NK-92 (cell line): ENCODE measurements around the gene VSIR.

ENCODE experiments used
- DNase-seq: peaks from one replicate; lab custom pipeline; 2025; ENCODE audit not compliant: unreplicated experiment; lab: John Stamatoyannopoulos, UW

Gene VSIR

DNA sequence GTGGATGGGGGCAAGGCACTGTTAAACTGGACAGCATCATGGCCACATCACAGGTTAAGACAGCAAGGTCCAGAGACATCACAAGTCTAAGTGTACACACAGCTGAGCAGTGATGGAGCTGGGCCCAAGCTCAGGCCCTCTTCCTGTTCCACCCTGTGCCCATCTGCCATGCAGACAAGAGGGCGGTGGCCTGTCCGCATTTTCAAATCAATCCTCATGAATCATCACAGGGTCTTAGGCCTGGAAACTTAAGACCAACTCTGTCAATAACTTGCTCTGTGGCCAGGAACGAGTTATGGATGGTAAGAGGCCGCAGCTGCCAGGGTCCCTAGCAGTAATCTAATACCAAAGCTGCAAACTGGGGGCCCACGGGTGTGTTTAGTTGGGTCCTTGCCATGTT is 56.9 kb downstream of the VSIR start:
- DNase-seq: no peak

DNA sequence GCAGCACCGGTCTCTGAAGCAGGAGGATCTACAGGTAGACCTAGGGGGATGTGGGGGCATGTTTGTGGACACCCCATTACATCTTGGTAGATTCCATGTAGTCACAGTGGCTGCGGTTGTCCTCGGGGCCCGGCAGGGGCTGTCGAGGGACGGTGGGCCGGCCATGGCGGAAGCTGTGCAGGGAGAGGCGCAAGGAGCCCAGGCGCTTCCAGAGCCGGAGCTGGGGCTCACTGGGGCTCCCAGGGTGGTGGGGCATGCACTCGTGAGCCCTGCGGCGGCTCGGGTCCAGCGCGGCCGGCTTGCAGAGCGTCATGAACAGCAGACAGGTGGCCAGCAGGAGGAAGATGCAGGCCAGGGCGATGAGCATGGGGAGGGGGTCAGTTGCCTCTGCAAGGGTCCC is 57.5 kb downstream of the VSIR start:
- no peak for DNase-seq

DNA sequence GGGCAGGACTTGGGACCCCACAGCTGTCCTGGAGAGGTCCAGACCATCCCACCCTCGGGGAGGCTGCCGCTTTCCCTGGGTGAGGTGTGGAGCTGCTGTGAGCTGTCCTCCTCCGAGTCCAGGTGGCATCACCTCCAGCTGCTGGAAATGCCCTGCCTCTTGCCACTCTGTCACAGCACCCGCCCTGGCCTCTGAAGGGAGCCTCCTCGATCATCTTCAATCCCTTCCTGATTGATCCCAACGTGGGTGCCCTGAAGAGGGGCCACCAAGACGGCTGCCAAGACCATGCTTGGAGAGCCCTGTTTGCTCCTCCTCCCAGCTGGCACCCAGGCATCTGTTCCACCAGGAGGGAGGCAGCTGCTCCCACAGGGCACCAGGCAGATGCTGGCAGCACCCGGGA is 58.3 kb downstream of the VSIR start:
- DNase-seq: no peak

DNA sequence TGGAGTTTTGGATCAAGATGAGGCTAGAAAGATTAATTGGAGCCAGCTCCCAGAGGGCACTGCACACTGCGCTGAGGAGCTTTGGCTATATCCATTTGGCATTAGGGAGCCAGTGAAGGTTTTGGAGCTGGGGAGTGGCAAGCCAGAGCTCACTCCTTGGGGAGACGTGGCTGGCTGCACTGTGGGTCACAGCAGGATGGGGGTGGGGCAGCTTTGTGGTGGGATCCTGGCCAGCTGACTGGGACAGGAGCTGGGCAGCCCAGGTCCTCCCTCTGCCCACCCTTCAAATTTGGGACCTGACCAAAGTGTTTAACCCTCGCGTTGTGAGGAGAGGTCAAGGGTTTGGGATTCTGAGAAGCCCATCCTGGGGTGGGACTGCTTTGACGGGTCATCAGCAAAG is 58.7 kb downstream of the VSIR start:
- DNase-seq: no peak

DNA sequence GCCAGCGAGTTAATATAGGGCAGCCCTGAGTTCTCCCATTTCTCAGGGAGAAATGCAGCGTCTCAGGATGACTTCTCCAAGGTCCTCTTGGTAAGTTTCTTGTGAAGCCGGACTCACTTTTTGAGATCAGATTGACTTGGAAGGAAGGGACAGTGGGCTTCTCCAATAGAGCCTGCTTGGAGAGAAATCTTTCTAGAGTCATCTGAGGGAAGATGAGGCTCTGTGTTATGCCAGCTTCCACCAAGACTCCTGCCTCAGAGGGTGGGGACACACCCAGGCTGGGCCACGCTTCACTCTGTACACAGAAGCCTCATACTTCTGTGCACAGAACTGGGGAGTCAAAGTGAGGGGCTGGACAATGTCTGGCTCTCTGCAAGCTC is 59.3 kb downstream of the VSIR start:
- DNase-seq: no peak

DNA sequence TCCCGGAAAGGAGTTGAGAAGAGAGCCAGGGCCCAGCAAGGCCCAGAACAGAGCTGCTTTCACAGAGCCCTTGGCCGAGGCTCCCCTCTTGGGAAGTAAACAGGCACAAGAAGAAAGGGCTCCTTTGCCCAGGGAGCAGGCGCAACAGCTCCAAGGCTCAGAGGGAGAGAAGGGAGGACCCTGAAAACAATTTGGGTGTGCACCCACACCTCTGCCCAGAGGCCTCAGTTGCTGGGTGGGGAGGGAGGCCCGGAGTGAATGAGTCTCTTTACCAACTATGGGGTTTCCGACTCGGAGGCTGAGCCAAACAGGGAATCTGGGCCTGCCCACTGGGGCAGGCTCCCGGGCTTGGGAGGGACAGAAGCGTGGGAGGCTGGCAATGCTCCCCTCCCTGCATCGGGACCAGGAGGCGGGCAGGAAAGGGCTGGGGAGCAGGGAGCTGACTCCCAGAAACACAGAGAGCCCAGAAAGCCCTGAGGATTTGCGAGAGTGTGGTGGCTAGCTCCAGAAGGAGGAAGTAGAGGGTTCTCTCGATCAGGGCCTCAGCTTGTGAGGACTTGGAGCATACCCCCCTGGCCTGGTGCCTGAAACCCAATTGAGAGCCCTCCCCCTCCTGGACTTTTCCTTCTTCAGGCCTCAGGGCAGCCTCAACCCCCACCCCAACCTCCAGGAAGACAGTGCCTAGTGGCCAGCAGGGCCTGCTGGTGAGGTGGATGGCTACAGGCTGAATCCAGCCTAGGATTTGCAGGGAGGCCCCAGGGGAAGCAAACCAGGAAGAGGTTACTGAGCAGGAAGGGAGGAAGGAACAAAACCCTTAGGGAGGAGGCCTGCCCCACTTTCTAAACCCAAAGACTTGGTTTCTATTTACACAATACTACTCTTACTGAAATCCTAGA is 59.9 kb downstream of the VSIR start:
- DNase-seq: no peak

DNA sequence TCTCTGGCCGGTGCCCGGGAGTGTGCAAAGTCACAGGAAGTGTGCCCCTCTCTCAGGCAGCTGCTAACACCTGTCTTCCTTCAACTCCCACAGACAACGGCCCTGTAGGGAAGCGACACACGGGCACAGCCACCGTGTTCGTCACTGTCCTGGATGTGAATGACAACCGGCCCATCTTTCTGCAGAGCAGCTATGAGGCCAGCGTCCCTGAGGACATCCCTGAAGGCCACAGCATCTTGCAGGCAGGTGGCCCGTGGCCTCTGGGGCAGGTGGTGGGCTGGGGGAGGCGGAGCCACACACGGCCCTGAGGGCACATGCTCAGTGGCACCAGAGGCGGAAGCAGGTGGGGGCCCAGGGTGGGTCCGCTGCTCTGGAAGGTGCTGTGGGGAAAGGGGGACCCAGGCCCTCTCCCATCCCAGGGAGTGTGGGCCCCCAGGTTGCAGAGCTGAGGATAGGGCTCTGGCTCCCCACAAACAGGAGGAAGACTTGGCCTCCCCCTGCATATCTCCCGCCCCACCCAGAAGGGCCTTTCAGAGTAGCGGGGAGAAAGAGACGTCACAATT is 60.7 kb downstream of the VSIR start:
- DNase-seq: no peak

DNA sequence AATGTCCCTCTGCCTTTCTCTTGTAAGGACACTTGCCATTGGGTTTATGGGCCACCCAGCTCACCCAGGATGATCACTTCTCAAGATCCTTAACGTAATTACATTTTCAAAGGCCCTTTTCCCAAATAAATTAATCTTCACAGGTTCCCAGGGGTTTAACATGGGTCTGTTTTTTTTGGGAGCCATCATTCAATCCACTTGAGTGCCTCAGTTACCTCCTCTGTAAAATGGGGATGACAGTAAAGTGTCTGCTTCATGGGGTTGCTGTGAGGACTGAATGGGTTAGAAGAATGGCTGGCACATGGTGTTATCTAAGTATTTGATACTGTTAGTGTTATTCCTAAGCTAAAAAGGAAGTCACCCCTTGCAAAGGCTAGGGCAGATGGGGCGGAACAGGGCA is 61.1 kb downstream of the VSIR start:
- DNase-seq: no peak

DNA sequence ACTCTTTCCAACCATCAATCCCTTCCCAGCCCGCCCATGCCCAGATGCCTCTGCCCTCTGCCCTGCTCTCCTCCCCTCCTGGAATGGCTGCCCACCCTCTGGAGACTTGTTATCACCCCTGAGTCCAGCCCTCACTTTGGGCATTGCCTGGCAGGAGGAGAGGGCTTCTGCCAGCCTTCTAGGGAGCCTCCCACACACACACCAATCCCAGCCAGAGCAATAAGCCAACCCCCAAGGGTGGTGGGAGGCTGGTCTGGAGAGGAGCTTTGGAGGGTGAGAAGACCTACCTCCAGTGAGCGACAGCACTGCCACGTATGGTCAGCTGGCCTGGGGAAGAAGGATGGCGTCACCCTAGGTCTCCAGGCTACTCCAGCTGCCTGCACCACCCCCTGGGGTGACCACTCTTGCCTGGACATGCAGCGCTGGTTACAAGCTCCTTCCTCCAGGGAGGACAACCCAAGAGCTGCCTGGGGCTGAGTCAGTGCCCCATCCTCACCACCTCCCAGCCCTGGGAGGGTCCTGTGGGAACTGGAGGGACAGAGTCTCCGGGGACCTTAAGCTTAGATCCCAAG is 62.2 kb downstream of the VSIR start:
- DNase-seq: no peak

DNA sequence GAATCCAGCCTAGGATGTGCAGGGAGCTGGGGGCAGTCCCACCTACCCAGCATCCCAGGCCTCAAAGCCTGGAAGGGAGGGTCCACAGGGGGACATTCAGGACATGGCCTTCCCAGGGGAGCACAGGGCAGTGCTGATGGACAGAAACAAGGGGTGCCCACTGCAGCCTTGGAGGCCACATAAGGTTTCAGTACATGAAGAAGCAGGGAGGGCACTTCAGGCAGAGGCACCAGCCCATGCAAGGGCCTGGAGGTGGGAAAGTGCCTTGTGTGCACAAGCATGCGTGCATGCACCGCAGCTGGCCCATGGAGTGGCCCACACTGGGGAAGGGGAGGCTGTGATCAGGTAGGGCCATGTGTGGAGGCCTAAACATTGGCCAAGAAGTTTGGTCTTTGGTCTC is 62.8 kb downstream of the VSIR start:
- no peak for DNase-seq

DNA sequence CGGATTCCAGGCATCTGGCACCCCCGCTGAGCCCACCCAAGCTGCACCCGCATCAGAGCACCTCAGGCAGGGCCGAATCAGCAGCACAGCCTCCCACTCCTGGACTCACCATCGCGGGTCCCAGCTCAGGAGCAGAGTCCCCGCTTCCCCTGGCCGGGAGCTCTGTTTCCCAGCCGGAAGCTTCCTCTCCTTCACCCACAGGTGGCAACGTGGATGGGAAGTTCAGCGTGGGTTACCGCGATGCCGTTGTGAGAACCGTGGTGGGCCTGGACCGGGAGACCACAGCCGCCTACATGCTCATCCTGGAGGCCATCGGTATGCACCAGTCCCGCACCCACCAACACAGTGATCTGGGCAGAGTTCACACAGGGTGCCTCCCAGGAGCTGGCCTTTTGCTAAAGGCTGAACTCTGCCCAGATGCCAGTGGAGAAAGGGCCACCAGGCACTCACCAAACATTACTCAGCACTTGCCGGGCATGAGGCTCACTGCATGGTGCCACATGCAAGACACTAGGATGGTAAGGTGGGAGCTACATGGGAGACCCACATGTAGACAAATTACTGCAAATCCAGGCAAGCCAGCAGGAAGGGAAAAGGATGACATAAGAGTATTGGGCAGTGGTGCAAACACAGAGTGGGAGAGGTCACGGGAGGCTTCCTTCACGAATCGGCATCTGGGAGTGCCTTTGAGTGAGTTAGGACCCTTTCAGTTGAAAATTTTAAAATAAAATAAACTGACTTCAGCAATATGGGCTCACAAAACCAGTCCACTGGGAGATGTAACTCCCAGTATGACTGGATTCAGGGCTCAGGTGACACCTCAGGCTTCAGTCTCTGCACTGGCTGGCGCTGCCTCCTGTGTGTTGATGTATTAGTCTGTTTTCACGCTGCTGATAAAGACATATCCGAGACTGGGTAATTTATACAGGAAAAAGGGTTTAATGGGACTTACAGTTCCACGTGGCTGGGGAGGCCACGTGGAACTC is 64.1 kb downstream of the VSIR start:
- DNase-seq: no peak

DNA sequence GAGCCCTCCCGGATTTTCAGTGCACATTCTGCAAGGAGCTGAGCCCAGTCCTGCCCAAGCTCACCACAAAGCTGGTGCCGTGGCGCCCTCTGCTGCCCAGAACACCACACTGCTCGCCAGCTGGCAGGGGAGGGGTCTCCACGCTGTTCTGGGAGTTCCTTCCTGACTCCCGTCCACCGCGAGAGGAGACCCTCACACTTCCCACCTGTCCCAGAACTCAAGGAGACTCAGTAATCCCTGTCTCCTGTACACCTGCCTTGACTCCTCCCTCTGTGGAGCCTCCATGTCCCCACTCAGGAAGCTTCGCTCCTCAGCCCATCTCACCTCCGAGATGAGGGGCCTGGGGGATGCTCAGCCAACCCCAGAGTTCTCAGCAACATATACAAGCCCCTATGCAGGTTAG is 65.0 kb downstream of the VSIR start:
- no peak for DNase-seq

DNA sequence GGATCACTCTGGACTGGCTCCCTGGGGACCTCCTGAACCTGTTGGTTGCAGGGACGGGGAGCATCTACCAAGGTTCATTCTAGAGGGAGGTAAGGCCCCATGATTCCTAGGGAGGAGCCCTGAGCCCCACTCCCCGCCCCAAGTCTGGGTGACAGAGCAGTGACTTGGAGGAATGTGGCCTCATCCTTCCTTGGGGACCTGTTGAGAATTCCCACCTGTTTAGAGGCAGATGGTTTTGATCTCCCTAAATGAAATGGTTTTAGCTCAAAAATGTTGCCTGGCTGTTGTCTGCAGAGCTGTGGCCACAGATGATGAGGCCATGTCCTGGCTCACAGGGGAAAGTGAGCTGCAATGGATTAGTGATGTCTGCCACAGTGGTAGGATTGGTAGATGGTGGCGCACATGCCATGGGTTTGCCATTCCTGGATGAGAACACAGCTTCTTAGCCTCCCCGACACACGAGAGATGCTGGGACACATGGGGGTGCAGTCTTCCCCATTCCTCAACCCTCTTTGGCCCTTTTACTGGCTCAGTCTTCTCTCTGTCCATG is 66.0 kb downstream of the VSIR start:
- DNase-seq: no peak

DNA sequence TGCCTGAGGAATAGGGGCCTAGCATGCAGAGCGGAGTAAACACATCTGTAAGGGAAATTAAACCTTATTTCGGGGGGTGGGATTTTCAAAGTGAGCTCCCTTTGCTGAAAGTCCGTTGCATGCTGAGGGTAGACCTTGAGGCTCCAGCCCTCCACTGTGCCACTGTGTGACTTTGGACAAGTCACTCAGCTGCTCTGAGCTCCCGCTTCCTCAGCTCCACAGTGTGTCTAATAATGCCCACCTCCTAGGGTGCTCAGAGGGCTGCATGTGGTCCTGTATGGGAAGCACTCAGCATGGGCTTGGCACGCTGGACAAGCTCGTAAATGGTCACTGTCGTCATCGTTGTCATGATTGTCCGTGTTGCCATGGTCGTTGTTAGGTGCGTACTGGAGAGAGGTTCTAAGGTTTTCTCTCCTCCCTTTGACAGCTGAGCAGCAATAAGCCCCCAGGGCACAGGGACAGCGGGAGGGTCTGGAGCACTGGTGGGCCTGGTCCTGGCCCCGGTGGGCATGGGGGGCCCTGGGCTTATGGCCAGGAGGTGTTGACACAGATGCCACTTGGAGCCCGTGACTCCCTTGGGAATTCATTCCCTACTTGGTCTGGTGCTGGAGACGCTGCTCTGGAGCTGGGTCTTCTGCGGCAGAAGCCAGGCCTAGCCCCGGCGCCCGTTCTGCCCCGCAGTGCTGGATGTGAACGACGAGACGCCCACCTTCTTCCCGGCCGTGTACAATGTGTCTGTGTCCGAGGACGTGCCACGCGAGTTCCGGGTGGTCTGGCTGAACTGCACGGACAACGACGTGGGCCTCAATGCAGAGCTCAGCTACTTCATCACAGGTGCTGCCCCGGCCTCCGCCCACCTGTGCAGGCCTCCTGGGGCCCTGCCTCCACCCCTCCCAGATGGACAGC is 66.9 kb downstream of the VSIR start:
- DNase-seq: no peak

DNA sequence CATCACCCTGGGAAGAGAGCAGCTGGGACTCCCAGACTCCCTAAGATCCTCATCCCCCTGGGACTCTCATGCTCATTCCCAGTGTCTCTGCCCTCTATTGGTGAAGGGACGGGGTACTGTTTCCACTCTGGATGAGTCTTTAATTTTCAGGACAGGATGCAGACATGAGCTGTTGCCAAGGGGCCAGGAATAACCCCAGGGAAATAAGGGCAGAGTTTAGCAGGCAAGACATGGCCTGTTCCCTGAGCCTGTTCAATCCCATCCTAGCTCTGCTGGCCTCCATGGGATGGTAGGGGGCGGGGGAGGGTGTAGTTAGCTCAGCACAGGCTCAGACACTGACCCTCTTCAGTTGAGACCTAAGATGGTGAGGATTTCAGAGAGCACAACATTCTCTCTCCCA is 67.7 kb downstream of the VSIR start:
- no peak for DNase-seq

DNA sequence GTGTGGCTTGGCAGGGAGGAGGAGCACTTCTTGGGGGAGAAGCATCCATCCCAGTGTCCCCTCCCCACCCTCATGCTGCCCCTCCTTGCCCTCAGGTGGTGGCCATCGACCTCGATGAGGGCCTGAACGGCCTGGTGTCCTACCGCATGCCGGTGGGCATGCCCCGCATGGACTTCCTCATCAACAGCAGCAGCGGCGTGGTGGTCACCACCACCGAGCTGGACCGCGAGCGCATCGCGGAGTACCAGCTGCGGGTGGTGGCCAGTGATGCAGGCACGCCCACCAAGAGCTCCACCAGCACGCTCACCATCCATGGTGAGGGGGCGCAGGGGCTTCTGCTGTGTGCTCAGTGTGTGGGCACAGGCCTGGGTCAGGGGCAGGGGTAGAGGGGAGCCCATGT is 68.5 kb downstream of the VSIR start:
- no peak for DNase-seq

DNA sequence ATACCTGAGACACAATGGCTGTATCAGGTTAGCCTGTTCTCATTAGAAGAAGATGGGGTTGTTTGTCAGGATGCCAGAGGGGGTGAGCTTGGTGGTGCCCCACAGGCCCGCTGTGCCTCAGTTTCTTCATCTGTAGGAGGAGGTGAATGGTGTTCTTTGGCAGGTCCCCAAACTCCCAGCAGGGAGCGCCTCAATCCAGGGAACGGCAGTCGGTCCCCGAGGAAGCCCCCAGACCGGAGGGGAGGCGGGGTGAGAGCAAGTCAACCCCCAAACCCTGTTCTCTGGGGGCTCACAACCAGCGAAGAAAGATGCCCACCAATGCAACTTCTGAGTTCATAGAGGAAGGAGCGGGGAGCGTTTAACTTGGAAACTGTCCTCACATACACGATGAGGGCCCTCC is 69.7 kb downstream of the VSIR start:
- DNase-seq: no peak

DNA sequence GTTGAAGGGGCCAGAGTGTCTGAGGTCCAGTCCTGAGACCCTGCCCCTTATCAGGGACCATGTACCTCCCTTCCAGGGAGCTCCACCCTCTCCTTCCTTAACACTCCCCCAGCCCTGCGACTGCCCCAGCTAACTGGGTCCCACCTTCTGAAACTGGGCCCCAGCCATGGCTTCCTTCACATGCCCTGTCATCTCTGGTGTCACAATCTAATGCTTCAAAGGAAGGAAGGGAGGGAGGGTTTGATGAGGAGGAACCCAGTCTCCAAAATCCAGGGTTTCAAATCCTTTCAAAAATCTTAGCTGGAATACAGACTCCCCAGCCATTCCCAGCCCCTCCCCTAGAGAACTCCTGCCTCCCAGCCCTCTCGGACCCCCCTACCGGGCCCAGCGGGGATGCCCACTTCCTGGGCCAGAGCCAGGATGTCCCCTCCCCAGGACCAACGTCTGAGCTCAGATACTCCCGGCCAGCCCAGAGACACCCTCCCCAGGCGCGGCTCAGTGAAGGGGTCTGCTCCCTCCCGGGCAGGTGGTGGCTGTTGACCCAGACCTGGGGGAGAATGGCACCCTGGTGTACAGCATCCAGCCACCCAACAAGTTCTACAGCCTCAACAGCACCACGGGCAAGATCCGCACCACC is 71.7 kb downstream of the VSIR start:
- no peak for DNase-seq

DNA sequence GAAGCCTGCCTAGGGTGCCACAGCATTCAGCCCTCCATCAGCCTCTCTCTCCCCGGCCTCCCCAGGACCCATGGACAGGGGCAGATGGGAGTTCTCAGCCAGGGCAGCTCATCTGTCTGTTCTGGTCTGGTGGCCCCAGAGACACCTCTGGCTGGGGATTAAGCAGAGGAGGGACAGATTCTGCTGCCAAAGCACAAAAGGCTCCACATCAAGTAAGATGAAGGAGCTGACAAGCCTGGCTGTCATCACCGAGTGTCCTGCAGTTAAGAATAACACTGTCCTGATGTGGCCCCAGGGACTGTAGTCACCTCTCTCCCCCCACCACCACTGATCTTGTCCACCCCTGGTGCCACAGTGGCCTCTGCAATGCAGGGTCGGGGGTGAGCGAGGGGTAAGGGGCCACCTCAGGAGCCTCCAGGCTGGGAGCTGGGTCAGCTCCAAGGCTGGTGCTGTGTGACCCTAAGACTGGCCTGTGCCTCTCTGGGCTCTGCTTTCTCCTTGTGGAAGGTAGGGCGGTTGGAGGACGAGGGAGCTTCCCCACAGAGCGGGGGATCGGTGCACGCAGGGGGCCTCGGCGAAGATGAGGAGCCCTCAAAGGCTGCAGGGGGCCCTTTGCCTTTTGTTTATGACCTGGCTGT is 72.5 kb downstream of the VSIR start:
- no peak for DNase-seq
